Activated CD4-positive, alpha-beta T cell treated with anti-CD3 and anti-CD28 coated beads, Interleukin-2, amount 10 ng/mL, durations not matched to agents 7 days and 5 days (primary cell): ENCODE results near the gene WDFY4. TPM values are rescaled to one million over a fixed set of nuclear protein-coding genes. Genes with fewer than 3 reads are reported as not detected.
A peak's percentile ranks its signal among the peaks of the same experiment; 100 is the strongest.

ENCODE experiments used
- CTCF ChIA-PET: fragments of 350-600 bp; sonication (Branson Sonifier 250); formaldehyde crosslinking; loops from one replicate; lab custom pipeline; 2021; ENCODE audit warnings: antibody characterized with exemption; lab: Charles Lee
- POLR2A ChIA-PET: fragments of 350-600 bp; sonication (Branson Sonifier 250); formaldehyde crosslinking; loops from one replicate; lab custom pipeline; 2021; ENCODE audit warnings: antibody characterized with exemption; lab: Charles Lee
- DNase-seq: peaks from one replicate; pipeline ENCODE4 v3.0.0-alpha.2; 2020
- H3K27ac Mint-ChIP-seq: one replicate; pipeline ENCODE4 v1.8.0; 2021; ENCODE audit warnings: mild to moderate bottlenecking, moderate library complexity, mixed read lengths
- H3K27me3 Mint-ChIP-seq: one replicate; pipeline ENCODE4 v1.8.0; 2021; ENCODE audit warnings: mixed read lengths
- H3K36me3 Mint-ChIP-seq: one replicate; pipeline ENCODE4 v1.8.0; 2021; ENCODE audit warnings: low read depth, mixed read lengths
- H3K4me1 Mint-ChIP-seq: one replicate; pipeline ENCODE4 v1.8.0; 2021; ENCODE audit warnings: mixed read lengths
- H3K4me3 Mint-ChIP-seq: one replicate; pipeline ENCODE4 v1.8.0; 2021; ENCODE audit warnings: mild to moderate bottlenecking, moderate library complexity, mixed read lengths
- H3K9me3 Mint-ChIP-seq: one replicate; pipeline ENCODE4 v1.8.0; 2021; ENCODE audit warnings: mixed read lengths
- total RNA-seq, 2 experiments: library from RNA; stranded (reverse); gene quantifications; one replicate each; pipeline ENCODE4 v1.2.3, GENCODE V29; 2021

The WDFY4 gene
- total RNA-seq, 2 experiments from 2014 or later = 0.37 to 0.40 TPM

DNA sequence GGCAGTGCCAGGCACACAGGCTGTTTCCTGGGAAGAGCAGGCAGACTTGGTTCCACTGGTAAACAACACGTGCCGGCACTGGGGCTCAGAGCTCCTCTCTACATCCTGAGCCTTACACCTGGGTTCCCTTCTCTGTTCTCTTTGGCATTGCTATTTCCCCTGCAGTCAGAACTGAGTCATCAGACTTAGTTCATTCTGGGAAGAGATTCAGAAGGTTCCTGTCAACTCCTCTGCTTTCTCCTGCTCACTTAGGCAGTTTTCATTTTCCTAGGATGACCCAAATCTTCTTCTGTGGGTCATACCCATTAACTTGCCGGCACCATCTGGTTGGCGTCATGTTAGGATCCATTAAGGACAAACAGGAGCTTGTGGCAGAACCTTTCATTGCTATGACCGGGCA is 288.4 kb downstream of the WDFY4 start:
- no peak for DNase-seq
- Mint-ChIP-seq H3K9me3 (no peaks in the 10 kb centered on the region), H3K36me3 (no peaks in the 10 kb centered on the region), H3K27ac (no peak overlapping the region), H3K4me1 (peaks cover 6% of the 10 kb centered on the region), H3K4me3 (no peak overlapping the region), H3K27me3 (peaks cover 3% of the 10 kb centered on the region)
- CTCF ChIA-PET = no interaction called here
- POLR2A ChIA-PET = no interaction called here

DNA sequence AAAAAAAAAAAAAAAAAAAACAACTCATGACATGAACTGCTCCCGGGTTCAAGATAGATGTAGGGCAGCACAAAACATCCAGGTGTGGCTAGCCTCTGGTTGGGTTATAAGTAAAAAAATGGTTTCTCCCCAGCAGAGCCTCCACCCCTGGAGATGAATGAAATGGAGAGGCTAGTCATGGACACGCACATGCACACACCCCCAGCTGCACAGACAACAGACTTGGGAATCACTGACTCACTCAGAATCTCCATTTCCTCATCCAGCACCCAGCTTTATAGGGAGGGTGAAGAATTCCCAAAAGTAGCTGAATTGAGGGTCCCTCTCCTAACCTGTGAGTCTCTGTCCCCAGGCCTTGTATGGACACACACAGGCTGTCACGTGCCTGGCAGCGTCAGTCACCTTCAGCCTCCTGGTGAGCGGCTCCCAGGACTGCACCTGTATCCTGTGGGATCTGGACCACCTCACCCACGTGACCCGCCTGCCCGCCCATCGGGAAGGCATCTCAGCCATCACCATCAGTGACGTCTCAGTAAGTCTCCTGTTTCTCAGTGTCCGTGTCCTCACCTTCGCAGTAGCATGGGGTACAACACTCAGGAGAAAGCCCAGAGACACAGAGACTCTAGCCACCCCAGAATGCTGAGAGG is 290.0 kb downstream of the WDFY4 start:
- DNase-seq = no peak
- Mint-ChIP-seq H3K27me3 (peaks cover 3% of the 10 kb centered on the region), H3K27ac (no peak overlapping the region), H3K4me1 (peaks cover 6% of the 10 kb centered on the region), H3K4me3 (no peak overlapping the region), H3K9me3 (no peaks in the 10 kb centered on the region), H3K36me3 (no peaks in the 10 kb centered on the region)
- ChIA-PET CTCF (interaction anchor here (0.9 kb wide), 1 partner anchor 91 kb away, joined by 3 read pairs; no protein-coding TSS in a partner anchor), POLR2A (no interaction called here)

DNA sequence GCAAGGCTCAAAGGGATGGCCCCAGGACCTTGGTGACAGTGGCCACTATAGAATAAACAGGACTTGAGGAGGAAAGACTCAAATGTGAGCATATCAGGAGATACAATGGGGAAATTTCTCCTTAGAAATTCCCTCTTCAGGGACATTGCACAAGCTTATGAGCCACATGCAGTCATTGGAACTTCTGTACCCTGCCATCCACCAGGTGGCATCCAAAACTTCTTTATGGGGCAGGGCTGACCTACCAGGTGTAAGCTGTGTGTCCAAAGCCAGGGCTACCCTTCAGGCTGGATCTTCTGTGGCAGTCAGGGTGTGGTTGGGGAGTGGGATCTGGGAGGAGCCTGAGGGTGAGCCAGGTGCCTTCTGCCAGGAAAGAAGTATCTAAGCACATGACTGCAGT is 291.5 kb downstream of the WDFY4 start:
- no peak for DNase-seq
- ChIA-PET CTCF (interaction anchor here (1.1 to 1.4 kb wide), 2 partner anchors 188 to 432 kb away, joined by 3 to 4 read pairs; no protein-coding TSS in a partner anchor), POLR2A (no interaction called here)
- H3K27ac Mint-ChIP-seq = no peak overlapping the region
- no peak overlapping the region for H3K4me3 Mint-ChIP-seq
- H3K36me3 Mint-ChIP-seq = no peaks in the 10 kb centered on the region
- no peaks in the 10 kb centered on the region for H3K4me1 Mint-ChIP-seq
- H3K27me3 Mint-ChIP-seq = peaks cover 3% of the 10 kb centered on the region
- no peaks in the 10 kb centered on the region for H3K9me3 Mint-ChIP-seq

DNA sequence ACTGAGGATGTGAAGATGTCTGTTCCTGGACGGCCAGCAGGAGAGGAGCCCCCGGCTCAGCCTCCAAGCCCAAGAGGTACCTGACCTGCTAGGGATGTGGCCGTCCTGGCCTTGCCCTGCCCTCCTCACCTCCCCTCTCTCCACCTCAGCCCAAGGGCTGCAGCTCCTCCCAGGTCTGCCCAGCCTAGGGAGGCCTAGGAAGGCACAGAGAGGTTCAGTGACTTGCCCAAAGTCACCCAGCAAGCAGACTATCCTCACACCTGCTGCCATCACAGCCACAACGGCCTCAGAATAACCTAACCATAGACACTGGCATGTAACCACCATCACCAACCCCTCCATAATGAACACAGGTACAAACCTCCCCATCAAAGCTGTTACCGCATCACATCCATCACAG is 293.6 kb downstream of the WDFY4 start:
- CTCF ChIA-PET = no interaction called here

DNA sequence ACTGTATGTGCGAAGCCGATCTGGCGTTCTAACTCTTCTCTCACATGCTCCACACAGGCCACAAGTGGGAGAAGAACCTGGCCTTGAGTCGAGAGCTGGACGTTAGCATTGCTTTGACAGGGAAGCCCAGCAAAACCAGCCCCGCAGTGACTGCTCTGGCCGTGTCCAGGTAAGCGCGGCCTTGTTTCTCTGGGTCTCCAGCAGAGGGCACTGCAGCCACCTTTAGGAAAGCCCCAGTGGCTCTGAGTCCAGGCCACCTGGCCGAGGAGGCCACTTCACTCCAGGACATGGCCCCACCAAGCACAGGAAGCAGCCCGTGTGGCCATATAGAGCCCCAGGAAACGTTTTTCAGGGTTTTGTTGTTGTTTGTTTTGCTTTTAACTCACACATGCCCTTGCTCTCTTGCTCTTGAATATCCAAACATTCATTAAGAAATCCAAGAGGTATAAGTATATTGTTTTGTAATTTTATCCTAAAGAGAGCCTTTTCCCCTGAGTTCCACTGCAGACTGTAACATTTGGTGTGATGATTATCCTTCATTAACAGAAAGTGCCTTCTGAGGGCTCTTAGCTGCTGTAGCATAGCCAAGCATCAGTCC is 296.7 kb downstream of the WDFY4 start:
- no peak overlapping the region for H3K4me3 Mint-ChIP-seq
- DNase-seq = peak; percentile 41
- no peaks in the 10 kb centered on the region for H3K27me3 Mint-ChIP-seq
- ChIA-PET POLR2A (no interaction called here), CTCF (interaction anchor here (0.7 to 1.1 kb wide), 2 partner anchors 325 to 531 kb away, joined by 3 read pairs; no protein-coding TSS in a partner anchor)
- H3K4me1 Mint-ChIP-seq = no peaks in the 10 kb centered on the region
- no peaks in the 10 kb centered on the region for H3K9me3 Mint-ChIP-seq
- H3K36me3 Mint-ChIP-seq = no peaks in the 10 kb centered on the region
- no peak overlapping the region for H3K27ac Mint-ChIP-seq

More for the DNA sequence above, 293.6 kb downstream of the WDFY4 start:
- POLR2A ChIA-PET = no interaction called here
- Mint-ChIP-seq H3K4me3 (no peak overlapping the region), H3K36me3 (no peaks in the 10 kb centered on the region), H3K9me3 (no peaks in the 10 kb centered on the region), H3K27me3 (no peaks in the 10 kb centered on the region), H3K27ac (no peak overlapping the region), H3K4me1 (no peaks in the 10 kb centered on the region)
- no peak for DNase-seq

DNA sequence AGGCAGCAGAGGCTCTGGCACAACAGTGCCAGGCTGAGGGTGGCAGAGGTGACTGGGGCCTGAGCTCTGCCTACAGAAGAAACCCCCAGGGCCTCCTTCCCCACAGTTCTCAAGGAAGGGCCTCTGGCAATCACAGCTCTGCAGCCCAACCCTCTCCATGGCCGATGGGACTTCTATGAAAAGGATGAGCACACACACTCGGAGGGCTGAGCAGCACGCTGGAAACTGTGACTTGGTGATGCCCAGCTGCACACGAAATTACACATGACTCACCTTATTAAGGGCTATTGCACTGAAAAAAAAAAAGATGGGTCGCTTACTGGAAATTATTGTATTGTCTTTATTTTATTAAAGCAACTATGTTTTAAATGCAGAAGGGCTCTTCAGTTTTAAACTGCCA is 297.9 kb downstream of the WDFY4 start:
- H3K4me3 Mint-ChIP-seq = no peak overlapping the region
- no peak for DNase-seq
- H3K4me1 Mint-ChIP-seq = no peaks in the 10 kb centered on the region
- no peaks in the 10 kb centered on the region for H3K36me3 Mint-ChIP-seq
- POLR2A ChIA-PET = no interaction called here
- no peaks in the 10 kb centered on the region for H3K9me3 Mint-ChIP-seq
- no peak overlapping the region for H3K27ac Mint-ChIP-seq
- CTCF ChIA-PET = interaction anchor here (1.1 to 1.8 kb wide), 2 partner anchors 324 to 326 kb away, joined by 3 to 4 read pairs; no protein-coding TSS in a partner anchor
- H3K27me3 Mint-ChIP-seq = no peaks in the 10 kb centered on the region

DNA sequence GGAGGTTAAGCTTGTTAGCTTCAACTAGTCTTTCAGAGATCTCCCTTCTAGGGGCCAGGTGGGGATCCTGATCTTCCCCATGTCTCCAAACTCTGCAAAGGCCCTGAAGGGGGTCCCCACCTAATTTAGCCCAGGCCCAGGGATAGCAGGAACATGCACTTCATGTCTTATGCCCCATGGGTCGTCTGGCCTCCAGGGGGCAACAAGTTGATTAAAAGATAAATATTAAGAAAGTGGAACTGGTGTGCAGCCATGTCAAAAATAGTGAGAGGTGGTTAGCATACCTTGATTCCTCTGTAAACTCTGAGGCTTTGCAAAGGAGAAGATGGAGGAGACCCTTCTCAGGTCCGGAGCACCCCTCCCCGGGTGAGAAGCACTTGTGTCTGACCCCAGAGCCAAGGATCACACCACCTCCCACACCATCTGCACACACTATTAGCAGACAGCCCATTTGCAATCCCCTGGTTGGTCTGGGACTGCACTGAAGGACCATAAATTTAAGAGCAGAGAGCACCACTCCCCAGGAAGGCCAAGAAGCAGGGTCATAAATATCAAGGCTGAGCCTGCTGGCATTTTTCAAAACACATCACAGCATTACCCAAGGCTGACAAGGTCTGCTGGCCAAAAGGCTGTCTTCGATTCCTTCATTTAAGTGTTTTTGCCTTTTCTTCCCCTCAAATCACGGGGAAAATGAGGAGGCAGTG is 299.1 kb downstream of the WDFY4 start:
- ChIA-PET POLR2A (no interaction called here), CTCF (interaction anchor here (1.8 kb wide), 1 partner anchor 325 kb away, joined by 4 read pairs; no protein-coding TSS in a partner anchor)
- no peaks in the 10 kb centered on the region for H3K27me3 Mint-ChIP-seq
- no peak for DNase-seq
- H3K36me3 Mint-ChIP-seq = no peaks in the 10 kb centered on the region
- no peaks in the 10 kb centered on the region for H3K4me1 Mint-ChIP-seq
- H3K4me3 Mint-ChIP-seq = no peak overlapping the region
- no peaks in the 10 kb centered on the region for H3K9me3 Mint-ChIP-seq
- no peak overlapping the region for H3K27ac Mint-ChIP-seq

DNA sequence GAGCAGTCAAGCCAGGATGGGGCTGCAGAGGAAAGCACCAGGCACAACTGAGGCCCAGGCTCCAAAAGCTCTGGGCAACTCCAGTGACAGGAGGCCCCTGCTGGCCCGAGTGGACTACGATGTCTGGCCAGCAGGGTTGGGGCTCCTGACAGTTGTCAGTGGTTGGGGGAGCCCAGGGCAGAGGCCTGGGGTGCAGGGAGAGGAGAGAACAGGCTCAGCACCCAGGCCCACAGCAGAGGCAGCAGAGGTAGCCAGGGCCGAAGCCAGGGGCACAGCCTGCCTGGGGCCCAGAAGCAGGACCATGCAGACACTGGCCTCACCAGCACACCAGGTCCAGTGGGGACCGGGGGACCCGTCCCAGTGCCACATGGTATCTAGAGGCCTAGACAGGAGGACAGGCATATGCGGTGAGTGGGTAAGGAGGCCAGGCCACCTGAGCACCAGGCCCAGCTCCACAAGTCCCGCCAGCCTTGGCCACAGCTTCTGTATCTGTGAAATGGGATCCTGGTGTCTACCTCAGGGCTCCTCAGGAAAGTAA is 301.0 kb downstream of the WDFY4 start:
- H3K27me3 Mint-ChIP-seq = no peaks in the 10 kb centered on the region
- H3K9me3 Mint-ChIP-seq = no peaks in the 10 kb centered on the region
- H3K36me3 Mint-ChIP-seq = no peaks in the 10 kb centered on the region
- CTCF ChIA-PET = interaction anchor here (1.0 kb wide), 1 partner anchor 178 kb away, joined by 3 read pairs; no protein-coding TSS in a partner anchor
- H3K4me1 Mint-ChIP-seq = no peaks in the 10 kb centered on the region
- no peak for DNase-seq
- POLR2A ChIA-PET = no interaction called here
- no peak overlapping the region for H3K27ac Mint-ChIP-seq
- H3K4me3 Mint-ChIP-seq = no peak overlapping the region

DNA sequence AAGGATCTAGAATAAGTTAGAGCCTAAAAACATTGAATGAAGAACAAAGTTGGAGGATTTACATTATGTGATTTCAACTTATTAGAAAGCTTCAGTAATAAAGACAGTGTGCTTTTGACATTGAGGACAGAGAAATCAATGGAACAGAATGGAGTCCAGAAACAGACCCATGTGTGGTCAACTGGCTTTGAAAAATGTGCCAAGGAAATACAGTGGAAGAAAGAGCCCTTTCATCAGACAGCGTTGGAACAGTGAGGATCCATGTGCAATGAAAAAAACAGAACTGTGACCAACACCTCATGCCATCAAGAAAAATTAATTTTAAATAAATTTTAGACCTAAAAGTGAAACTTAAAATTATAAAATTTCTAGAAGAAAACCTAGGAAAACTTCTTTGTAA is 305.6 kb downstream of the WDFY4 start:
- ChIA-PET CTCF (no interaction called here), POLR2A (no interaction called here)
- Mint-ChIP-seq H3K4me1 (no peaks in the 10 kb centered on the region), H3K9me3 (no peaks in the 10 kb centered on the region), H3K4me3 (no peak overlapping the region), H3K36me3 (no peaks in the 10 kb centered on the region), H3K27me3 (no peaks in the 10 kb centered on the region), H3K27ac (no peak overlapping the region)
- DNase-seq = no peak

DNA sequence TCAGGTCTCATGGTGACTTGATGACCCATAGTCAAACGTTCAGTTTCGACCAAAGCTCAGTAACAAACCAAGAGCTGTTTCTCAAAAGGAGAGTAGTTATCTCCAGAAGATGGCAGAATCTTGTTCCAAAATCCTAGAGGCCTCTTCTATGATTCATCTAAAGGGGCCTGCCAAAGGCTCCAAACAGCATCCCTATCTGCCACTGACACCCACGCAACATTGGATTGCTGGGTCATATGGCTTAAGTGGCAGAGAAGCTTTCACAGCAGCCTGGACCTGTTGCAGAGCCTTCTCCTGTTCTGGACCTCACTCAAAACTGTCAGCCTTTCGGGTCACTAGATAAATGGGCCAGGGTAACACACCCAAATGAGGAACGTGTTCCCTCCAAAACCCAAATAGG is 309.0 kb downstream of the WDFY4 start:
- no peaks in the 10 kb centered on the region for H3K9me3 Mint-ChIP-seq

DNA sequence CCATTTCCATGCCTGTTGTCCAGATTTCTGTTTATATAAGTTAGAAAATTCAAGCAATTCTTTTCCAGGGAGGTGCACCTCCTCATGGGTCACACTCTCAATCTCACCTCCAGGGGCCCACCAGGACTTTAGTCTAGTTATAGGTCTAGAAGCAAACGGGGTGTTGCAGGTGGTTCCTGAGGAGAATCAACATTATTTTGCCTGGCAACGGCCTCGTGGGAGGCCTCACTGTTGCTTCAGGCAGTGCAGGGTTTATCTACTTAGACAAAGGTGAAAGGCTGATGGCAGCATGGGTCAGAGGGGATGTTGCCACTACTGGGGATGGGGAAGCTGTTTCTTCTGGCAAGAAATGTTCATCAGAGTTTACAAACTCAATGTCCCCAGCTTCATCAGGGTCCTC is 311.7 kb downstream of the WDFY4 start:
- Mint-ChIP-seq H3K9me3 (no peaks in the 10 kb centered on the region), H3K4me3 (no peak overlapping the region), H3K36me3 (no peaks in the 10 kb centered on the region), H3K4me1 (no peaks in the 10 kb centered on the region), H3K27me3 (no peaks in the 10 kb centered on the region), H3K27ac (no peak overlapping the region)
- ChIA-PET CTCF (no interaction called here), POLR2A (no interaction called here)
- no peak for DNase-seq

More for the DNA sequence above, 309.0 kb downstream of the WDFY4 start:
- Mint-ChIP-seq H3K36me3 (no peaks in the 10 kb centered on the region), H3K27ac (no peak overlapping the region), H3K4me1 (no peaks in the 10 kb centered on the region), H3K4me3 (no peak overlapping the region), H3K27me3 (no peaks in the 10 kb centered on the region)
- no peak for DNase-seq
- POLR2A ChIA-PET = no interaction called here
- CTCF ChIA-PET = no interaction called here

DNA sequence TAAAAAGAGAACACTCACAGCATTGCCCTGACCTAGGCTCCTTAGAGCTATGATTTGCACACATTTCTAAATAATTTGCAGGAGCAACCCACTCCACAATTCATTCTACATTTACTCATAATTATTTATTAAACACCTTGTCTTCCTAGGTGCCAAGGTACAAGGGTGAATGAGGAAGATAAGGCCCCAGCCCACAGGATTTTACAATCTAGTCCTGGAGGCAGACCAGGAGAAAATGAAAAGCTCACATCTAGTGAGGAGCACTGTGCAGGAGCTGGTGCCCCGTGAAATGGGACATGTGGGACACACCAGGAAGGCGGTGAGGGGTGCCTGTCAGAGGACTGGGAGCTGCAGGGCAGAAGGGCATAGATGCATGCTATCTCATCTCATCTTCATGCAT is 314.7 kb downstream of the WDFY4 start:
- Mint-ChIP-seq H3K9me3 (no peaks in the 10 kb centered on the region), H3K27me3 (no peaks in the 10 kb centered on the region), H3K4me1 (no peaks in the 10 kb centered on the region), H3K36me3 (no peaks in the 10 kb centered on the region), H3K27ac (no peak overlapping the region), H3K4me3 (no peak overlapping the region)
- ChIA-PET CTCF (no interaction called here), POLR2A (no interaction called here)
- no peak for DNase-seq
